Hypothalamus (tissue), 51 donors: ENCODE data around the gene NR2C1.

Experiments used
- DNase-seq, 51 donors: peaks; one replicate each; lab custom pipeline; 2025; lab: John Stamatoyannopoulos, UW

The NR2C1 gene

GRCh38 chr12:94970560-94970959 lies 102.9 kb downstream of the NR2C1 start:
- DNase-seq, result no peak
